ENCODE results near the gene ACOT8. TPM values are rescaled to one million over a fixed set of nuclear protein-coding genes. Genes with fewer than 3 reads are reported as not detected.

ACOT8 gene
- polyA plus RNA-seq, 2 of the 4 experiments (the other 2 are of a cell fraction), result 14.0 to 18.5 TPM

DNA sequence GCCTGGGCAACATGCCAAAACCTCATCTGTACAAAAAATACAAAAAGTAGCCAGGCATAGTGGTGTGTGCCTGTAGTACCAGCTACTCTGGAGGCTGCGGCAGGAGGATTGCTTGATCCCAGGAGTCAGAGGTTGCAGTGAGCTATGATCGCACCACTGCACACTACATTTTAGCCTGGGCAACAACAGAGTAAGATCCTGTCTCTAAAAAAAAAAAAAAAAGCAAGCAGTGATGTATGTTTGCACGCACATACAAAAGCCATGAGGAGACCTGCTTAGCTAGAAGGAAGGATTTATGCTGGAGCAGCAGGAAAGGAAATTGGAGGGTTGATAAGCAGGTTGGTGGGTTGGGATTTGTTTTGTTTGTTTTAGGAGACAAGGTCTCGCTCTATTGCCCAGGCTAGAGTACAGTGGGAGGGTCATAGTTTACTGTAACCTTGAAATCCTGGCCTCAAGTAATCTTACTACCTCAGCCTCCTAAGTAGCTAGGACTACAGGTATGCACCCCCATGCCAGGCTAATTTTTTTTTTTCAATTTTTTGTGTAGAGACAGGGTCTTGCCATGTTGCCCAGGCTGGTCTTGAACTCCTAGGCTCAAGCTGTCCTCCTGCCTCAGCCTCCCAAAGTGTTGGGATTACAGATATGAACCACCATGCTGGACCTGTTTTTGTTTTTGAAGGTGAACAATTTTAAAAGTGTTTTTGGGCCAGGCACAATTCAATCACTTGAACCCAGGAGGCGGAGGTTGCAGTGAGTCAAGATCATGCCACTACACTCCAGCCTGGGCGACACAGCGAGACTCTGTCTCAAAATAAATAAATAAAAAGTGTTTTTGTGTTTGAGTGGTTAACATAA lies 4.3 kb upstream of the ACOT8 start:
- no peaks in the 10 kb centered on the region for H3K9me3 ChIP-seq
- no peak for DNase-seq (ENCODE audit: low read depth in 1 of 2, low spot score in 1 of 2)
- TF ChIP-seq SMC3 (IDR thresholded peaks at IDR 0.05), result no peak
- TF ChIP-seq BCL3 (IDR thresholded peaks at IDR 0.05), result no peak
- TF ChIP-seq JUN (IDR thresholded peaks at IDR 0.05), result no peak
- no peak for TF ChIP-seq ZFP36 (IDR thresholded peaks at IDR 0.05; ENCODE audit: borderline replicate concordance, partially characterized antibody)
- no peak for TF ChIP-seq EP300 (IDR thresholded peaks at IDR 0.05)
- TF ChIP-seq, protein P1, sequence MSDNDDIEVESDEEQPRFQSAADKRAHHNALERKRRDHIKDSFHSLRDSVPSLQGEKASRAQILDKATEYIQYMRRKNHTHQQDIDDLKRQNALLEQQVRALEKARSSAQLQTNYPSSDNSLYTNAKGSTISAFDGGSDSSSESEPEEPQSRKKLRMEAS (IDR thresholded peaks at IDR 0.05), result no peak
- TF ChIP-seq, protein P2, sequence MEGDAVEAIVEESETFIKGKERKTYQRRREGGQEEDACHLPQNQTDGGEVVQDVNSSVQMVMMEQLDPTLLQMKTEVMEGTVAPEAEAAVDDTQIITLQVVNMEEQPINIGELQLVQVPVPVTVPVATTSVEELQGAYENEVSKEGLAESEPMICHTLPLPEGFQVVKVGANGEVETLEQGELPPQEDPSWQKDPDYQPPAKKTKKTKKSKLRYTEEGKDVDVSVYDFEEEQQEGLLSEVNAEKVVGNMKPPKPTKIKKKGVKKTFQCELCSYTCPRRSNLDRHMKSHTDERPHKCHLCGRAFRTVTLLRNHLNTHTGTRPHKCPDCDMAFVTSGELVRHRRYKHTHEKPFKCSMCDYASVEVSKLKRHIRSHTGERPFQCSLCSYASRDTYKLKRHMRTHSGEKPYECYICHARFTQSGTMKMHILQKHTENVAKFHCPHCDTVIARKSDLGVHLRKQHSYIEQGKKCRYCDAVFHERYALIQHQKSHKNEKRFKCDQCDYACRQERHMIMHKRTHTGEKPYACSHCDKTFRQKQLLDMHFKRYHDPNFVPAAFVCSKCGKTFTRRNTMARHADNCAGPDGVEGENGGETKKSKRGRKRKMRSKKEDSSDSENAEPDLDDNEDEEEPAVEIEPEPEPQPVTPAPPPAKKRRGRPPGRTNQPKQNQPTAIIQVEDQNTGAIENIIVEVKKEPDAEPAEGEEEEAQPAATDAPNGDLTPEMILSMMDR (IDR thresholded peaks at IDR 0.05), result no peak
- TF ChIP-seq NPAS2 (CRISPR knock-in tag; IDR thresholded peaks at IDR 0.05; ENCODE audit: borderline replicate concordance), result no peak
- no peak for TF ChIP-seq USF2 (IDR thresholded peaks at IDR 0.05)
- TF ChIP-seq SREBF2 (IDR thresholded peaks at IDR 0.05), result no peak
- TF ChIP-seq EHMT2 (IDR thresholded peaks at IDR 0.05; ENCODE audit: low read depth), result no peak
- no peak for TF ChIP-seq GATA3 (IDR thresholded peaks at IDR 0.05; ENCODE audit: borderline replicate concordance)
- TF ChIP-seq TFCP2L1 (CRISPR knock-in tag; IDR thresholded peaks at IDR 0.05), result no peak
- TF ChIP-seq, protein P3, sequence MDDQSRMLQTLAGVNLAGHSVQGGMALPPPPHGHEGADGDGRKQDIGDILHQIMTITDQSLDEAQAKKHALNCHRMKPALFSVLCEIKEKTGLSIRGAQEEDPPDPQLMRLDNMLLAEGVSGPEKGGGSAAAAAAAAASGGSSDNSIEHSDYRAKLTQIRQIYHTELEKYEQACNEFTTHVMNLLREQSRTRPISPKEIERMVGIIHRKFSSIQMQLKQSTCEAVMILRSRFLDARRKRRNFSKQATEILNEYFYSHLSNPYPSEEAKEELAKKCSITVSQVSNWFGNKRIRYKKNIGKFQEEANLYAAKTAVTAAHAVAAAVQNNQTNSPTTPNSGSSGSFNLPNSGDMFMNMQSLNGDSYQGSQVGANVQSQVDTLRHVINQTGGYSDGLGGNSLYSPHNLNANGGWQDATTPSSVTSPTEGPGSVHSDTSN (IDR thresholded peaks at IDR 0.05), result no peak
- 92% methylated on average over 7 of the region's 7 CpGs for WGBS (ENCODE audit: missing lambda C conversion rate)
- ChIA-PET POLR2A (interaction anchor here (0.9 kb wide), 1 partner anchor 19 kb away, joined by 3 read pairs; the partner anchor contains the start of gene ZSWIM1), CTCF (interaction anchor here (0.5 to 1.4 kb wide), 3 partner anchors 11 to 90 kb away, joined by 3 to 6 read pairs (median 3); no protein-coding TSS in a partner anchor)
- H3K4me2 ChIP-seq, result no peak overlapping the region
- peaks cover 15% of the 10 kb centered on the region; the same call in 2 of the 3 replicates for H3K4me1 ChIP-seq
- H3K4me3 ChIP-seq, result no peak overlapping the region
- FAIRE-seq, result no peak
- no peak for ATAC-seq
- H3K27ac ChIP-seq, result no peak overlapping the region

- peaks cover 22% of the 10 kb centered on the region; the same call in 2 of the 3 replicates for H3K4me1 ChIP-seq
- no peak for FAIRE-seq
Measured at GRCh38 chr20:45860560-45861220, 3.5 kb upstream of the ACOT8 start.

More at GRCh38 chr20:45860560-45861220, 3.5 kb upstream of the ACOT8 start:
- Histone ChIP-seq H3K9me3 (no peaks in the 10 kb centered on the region), H3K4me3 (no peak overlapping the region), H3K27ac (no peak overlapping the region), H3K4me2 (0 out of 3 replicates have a peak overlapping the region, but pooled peaks have one; percentile 6)
- peak in 1 of 2 experiments; percentile 47 for DNase-seq (ENCODE audit: low read depth in 1 of 2, low spot score in 1 of 2)
- WGBS (ENCODE audit: missing lambda C conversion rate), result 46% methylated on average over 7 of the region's 7 CpGs
- ChIA-PET CTCF (interaction anchor here (0.5 to 1.4 kb wide), 3 partner anchors 12 to 89 kb away, joined by 3 to 6 read pairs (median 3); no protein-coding TSS in a partner anchor), POLR2A (interaction anchor here (0.9 kb wide), 1 partner anchor 20 kb away, joined by 3 read pairs; the partner anchor contains the start of gene ZSWIM1)
- TF ChIP-seq NFE2L2 (conservative IDR thresholded peaks at IDR 0.05; ENCODE audit: low read length) (no peak), EHMT2 (IDR thresholded peaks at IDR 0.05; ENCODE audit: low read depth) (no peak), HOXB5 (CRISPR knock-in tag; IDR thresholded peaks at IDR 0.05) (no peak)
- ATAC-seq, result no peak

Measured in A549 (cell line).